GM19395 (cell line): ENCODE results near the gene CC2D1A.
"Not testable (repeated sequence)": the region's sequence is repeated elsewhere in the genome, so short reads cannot be mapped to it uniquely, and the experiment has no call there.

Experiments used
- ATAC-seq: cut with Tn5 transposase; IDR thresholded peaks from one replicate; pipeline ENCODE4 v1.9.1; 2021; ENCODE audit warnings: mild to moderate bottlenecking, moderate library complexity; ENCODE audit not compliant: unreplicated experiment

CC2D1A gene

GRCh38 chr19:13902993-13903555, 2.9 kb upstream of the CC2D1A start:
- ATAC-seq = no peak

GRCh38 chr19:13906521-13906904, 512 bp downstream of the CC2D1A start:
- ATAC-seq = no peak

GRCh38 chr19:13906910-13907309, 909 bp downstream of the CC2D1A start:
- ATAC-seq = no peak

- no peak for ATAC-seq
Observed at GRCh38 chr19:13908674-13909073, 2.7 kb downstream of the CC2D1A start.

GRCh38 chr19:13909430-13909829, 3.4 kb downstream of the CC2D1A start:
- no peak for ATAC-seq

- no peak for ATAC-seq
Observed at GRCh38 chr19:13913352-13913751, 7.4 kb downstream of the CC2D1A start.

GRCh38 chr19:13914777-13915176, 8.8 kb downstream of the CC2D1A start:
- no peak for ATAC-seq

- ATAC-seq = no peak
Observed at GRCh38 chr19:13917888-13918406, 11.9 kb downstream of the CC2D1A start.

GRCh38 chr19:13918726-13919411, 12.9 kb downstream of the CC2D1A start:
- ATAC-seq = no peak

GRCh38 chr19:13920524-13920923, 14.5 kb downstream of the CC2D1A start:
- ATAC-seq = no peak

GRCh38 chr19:13920940-13921747, 15.1 kb downstream of the CC2D1A start:
- ATAC-seq = no peak

GRCh38 chr19:13922118-13922517, 16.1 kb downstream of the CC2D1A start:
- ATAC-seq = not testable (repeated sequence)

- ATAC-seq = no peak
Observed at GRCh38 chr19:13923194-13923987, 17.4 kb downstream of the CC2D1A start.

- ATAC-seq = no peak
Observed at GRCh38 chr19:13926010-13926409, 20.0 kb downstream of the CC2D1A start.

- ATAC-seq = no peak
Observed at GRCh38 chr19:13926715-13927114, 20.7 kb downstream of the CC2D1A start.

- no peak for ATAC-seq
Observed at GRCh38 chr19:13929340-13929739, 23.3 kb downstream of the CC2D1A start.

- no peak for ATAC-seq
Observed at GRCh38 chr19:13929956-13930355, 24.0 kb downstream of the CC2D1A start.

- no peak for ATAC-seq
Observed at GRCh38 chr19:13930402-13930801, 24.4 kb downstream of the CC2D1A start.

- no peak for ATAC-seq
Observed at GRCh38 chr19:13931391-13932148, 25.6 kb downstream of the CC2D1A start.

- ATAC-seq = no peak
Observed at GRCh38 chr19:13932149-13932637, 26.2 kb downstream of the CC2D1A start.
